SK-N-MC (cell line): ENCODE measurements around the gene FSTL4.

ENCODE experiments used
- DNase-seq: peaks from one replicate; pipeline ENCODE4 v3.0.0-alpha.2; 2011; ENCODE audit warnings: low read depth, low spot score
- H3K27ac ChIP-seq: fragments of 200-600 bp; sonication (generic); 2 replicates; pipeline ENCODE4 v1.5.1; 2016; ENCODE audit warnings: mixed run types
- H3K36me3 ChIP-seq: fragments of 200-600 bp; sonication (generic); 2 replicates; pipeline ENCODE4 v1.6.1; 2017; ENCODE audit warnings: antibody characterized with exemption, low read length, mixed read lengths; ENCODE audit not compliant: insufficient read depth
- H3K4me3 ChIP-seq: fragments of 200-600 bp; sonication (generic); 2 replicates; pipeline ENCODE4 v1.5.1; 2016
- H3K9ac ChIP-seq: fragments of 200-600 bp; sonication (generic); 2 replicates; pipeline ENCODE4 v1.8.0; 2017; ENCODE audit warnings: mixed run types, mixed read lengths; ENCODE audit not compliant: insufficient read length
- H3K9me3 ChIP-seq: fragments of 200-600 bp; sonication (generic); 2 replicates; pipeline ENCODE4 v1.6.1; 2017; ENCODE audit warnings: low read depth, mild to moderate bottlenecking, antibody characterized with exemption, low read length, moderate library complexity, mixed read lengths
- EZH2 ChIP-seq: fragments of 200-600 bp; sonication (generic); IDR thresholded peaks from one replicate; pipeline ENCODE4 v1.6.1; 2017; ENCODE audit warnings: antibody characterized with exemption
- FOXP2 ChIP-seq: optimal IDR thresholded peaks from 2 replicates; pipeline ENCODE3; 2011; ENCODE audit warnings: mild to moderate bottlenecking, moderate library complexity; ENCODE audit not compliant: insufficient read depth; ENCODE audit errors: extremely low read length, control extremely low read depth
- POLR2AphosphoS5 ChIP-seq: IDR thresholded peaks from 2 replicates; pipeline ENCODE4 v1.6.1; 2012; ENCODE audit warnings: mild to moderate bottlenecking, low read depth, low read length, borderline replicate concordance

The FSTL4 gene

DNA sequence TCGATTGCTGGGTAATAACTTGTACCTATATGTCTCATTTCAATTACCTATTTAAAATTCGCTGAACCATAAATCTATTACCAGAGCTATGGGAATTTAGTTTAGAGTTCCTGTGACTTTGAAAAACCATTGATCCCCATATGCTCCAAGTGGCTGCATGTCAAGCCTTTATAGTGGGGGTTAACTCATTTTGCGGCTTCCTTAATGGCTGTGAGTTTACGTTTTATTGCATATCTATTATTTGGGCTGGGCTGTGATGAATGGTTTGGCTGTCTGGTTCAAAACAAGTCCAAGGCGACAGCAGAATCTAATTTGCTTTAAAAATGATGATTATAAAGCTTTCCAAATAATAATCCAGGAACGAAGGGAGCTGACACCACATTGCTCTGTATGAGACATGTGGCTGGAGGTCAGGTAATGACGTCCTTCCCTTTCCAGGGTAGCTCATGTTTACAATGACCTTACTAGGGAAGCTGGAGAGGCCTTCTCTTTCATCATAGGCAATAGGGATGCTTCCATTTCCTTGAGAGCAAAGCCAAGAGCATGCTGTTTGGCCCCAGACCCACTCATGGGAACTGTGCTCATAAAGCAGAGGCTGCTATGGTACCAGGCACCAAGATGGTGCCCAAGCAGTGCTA, 302.2 kb downstream of the FSTL4 start:
- DNase-seq = no peak
- Histone ChIP-seq H3K27ac (no peak overlapping the region), H3K9ac (no peak overlapping the region), H3K4me3 (no peak overlapping the region), H3K9me3 (no peaks in the 10 kb centered on the region), H3K36me3 (no peaks in the 10 kb centered on the region)
- TF ChIP-seq EZH2 (no peak), POLR2AphosphoS5 (no peak), FOXP2 (no peak)

- DNase-seq = no peak
- H3K4me3 ChIP-seq = no peak overlapping the region
- H3K9me3 ChIP-seq = no peaks in the 10 kb centered on the region
- TF ChIP-seq EZH2 = no peak
- TF ChIP-seq FOXP2 = no peak
- TF ChIP-seq POLR2AphosphoS5 = no peak
- H3K9ac ChIP-seq = no peak overlapping the region
- H3K27ac ChIP-seq = no peak overlapping the region
- no peaks in the 10 kb centered on the region for H3K36me3 ChIP-seq
Observed at GRCh38 chr5:133309166-133309795, 303.1 kb downstream of the FSTL4 start.

- TF ChIP-seq FOXP2 = no peak
- no peak for TF ChIP-seq EZH2
- no peak for TF ChIP-seq POLR2AphosphoS5
- H3K4me3 ChIP-seq = no peak overlapping the region
- no peaks in the 10 kb centered on the region for H3K36me3 ChIP-seq
- DNase-seq = no peak
- no peak overlapping the region for H3K27ac ChIP-seq
- H3K9ac ChIP-seq = no peak overlapping the region
- H3K9me3 ChIP-seq = no peaks in the 10 kb centered on the region
Observed at GRCh38 chr5:133307275-133307674, 305.1 kb downstream of the FSTL4 start.

DNA sequence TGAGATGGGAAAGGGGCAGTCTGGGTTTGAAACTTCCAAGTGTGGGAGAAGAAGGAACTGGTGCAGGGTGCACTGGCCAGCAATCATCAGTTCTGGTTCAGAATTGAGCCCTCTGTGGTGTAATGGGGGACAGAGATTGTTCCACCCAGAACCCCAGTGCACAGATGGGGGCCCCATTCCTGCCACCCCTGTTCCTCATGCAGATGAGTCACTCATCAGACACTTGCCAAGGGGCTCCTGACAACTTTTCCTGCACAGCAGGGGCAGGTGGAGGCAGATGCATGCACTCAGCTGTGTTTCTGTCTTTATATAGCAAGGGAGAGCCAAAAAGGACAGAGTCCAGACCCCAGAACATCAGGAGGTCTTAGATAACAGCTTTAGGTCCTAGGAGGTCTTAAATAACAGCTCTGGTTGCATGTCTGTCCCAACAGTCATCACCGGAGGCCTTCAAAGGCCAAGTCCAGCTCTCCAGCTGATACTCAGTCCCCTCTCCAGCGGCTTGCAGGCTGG, 307.6 kb downstream of the FSTL4 start:
- no peak overlapping the region for H3K4me3 ChIP-seq
- no peaks in the 10 kb centered on the region for H3K36me3 ChIP-seq
- H3K27ac ChIP-seq = no peak overlapping the region
- TF ChIP-seq EZH2 = no peak
- TF ChIP-seq FOXP2 = no peak
- TF ChIP-seq POLR2AphosphoS5 = no peak
- no peak overlapping the region for H3K9ac ChIP-seq
- H3K9me3 ChIP-seq = no peaks in the 10 kb centered on the region
- DNase-seq = no peak

- H3K4me3 ChIP-seq = no peak overlapping the region
- TF ChIP-seq FOXP2 = no peak
- TF ChIP-seq EZH2 = no peak
- no peak for TF ChIP-seq POLR2AphosphoS5
- no peaks in the 10 kb centered on the region for H3K9me3 ChIP-seq
- no peak overlapping the region for H3K9ac ChIP-seq
- no peak for DNase-seq
- no peak overlapping the region for H3K27ac ChIP-seq
- H3K36me3 ChIP-seq = no peaks in the 10 kb centered on the region
Observed at GRCh38 chr5:133304178-133304577, 308.2 kb downstream of the FSTL4 start.

DNA sequence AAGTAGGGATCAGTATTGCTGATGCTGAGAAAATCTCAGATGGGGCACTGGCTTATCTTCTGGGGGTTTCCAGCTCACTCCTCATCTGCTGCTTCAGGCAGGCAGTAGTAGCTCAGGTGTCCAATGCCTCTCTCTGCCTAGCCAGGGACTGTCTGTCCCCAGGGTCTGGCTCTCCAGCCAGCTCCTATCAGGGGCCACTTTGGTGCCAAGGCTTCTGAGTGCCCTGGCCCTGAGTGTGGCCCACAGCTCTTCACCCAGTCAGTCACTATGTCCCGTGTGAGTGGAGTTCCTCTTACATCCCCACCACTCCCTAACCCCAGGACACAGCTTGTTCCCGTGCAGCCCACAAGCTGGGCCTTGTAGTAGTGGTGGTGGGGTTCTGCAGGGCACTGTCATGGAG, 309.0 kb downstream of the FSTL4 start:
- Histone ChIP-seq H3K27ac (no peak overlapping the region), H3K36me3 (no peaks in the 10 kb centered on the region), H3K9me3 (no peaks in the 10 kb centered on the region), H3K9ac (no peak overlapping the region), H3K4me3 (no peak overlapping the region)
- DNase-seq = no peak
- TF ChIP-seq FOXP2 (no peak), POLR2AphosphoS5 (no peak), EZH2 (no peak)

DNA sequence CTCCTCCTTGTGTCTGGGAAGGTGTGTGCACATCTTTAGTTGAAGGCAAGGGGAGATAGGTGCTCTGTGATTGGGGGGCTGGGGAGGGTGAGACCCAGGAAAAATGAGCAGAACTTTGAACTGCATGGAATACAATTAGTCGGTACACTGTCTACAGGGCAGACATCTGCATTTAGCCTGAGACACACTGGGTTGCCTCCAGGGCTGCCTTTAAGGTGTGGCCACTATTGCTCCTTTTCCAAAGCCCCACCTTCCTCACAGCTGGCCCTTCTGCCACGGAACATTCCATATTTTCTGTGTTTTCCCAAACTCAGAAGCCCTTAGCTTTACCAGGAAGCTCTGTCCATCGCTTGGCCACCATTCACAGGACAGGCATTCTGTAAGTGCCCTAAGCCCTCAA, 312.6 kb downstream of the FSTL4 start:
- Histone ChIP-seq H3K9me3 (no peaks in the 10 kb centered on the region), H3K36me3 (no peaks in the 10 kb centered on the region), H3K4me3 (no peak overlapping the region), H3K9ac (no peak overlapping the region), H3K27ac (no peak overlapping the region)
- DNase-seq = no peak
- TF ChIP-seq FOXP2 (no peak), POLR2AphosphoS5 (no peak), EZH2 (no peak)

DNA sequence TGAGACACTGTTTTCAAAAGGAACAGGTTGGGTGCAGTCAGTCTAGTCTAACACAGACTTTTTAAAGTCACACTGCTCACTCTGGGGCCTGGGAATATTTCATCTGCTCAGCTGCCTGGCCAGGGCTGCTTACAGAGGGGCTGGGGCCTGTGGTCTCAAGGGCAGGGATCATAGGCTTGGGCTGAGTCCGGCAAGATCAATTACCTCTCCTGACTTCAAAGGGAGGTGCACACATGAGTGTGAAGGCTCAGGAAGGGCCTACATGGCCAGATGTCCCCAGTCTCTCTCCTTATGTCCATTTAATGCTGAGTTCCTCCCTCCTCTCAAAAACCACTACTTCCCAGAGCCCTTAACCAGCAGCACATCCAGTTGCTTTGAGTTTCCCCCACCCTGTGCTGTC, 313.3 kb downstream of the FSTL4 start:
- H3K4me3 ChIP-seq = no peak overlapping the region
- no peak overlapping the region for H3K27ac ChIP-seq
- TF ChIP-seq POLR2AphosphoS5 (no peak), FOXP2 (no peak), EZH2 (no peak)
- no peaks in the 10 kb centered on the region for H3K36me3 ChIP-seq
- H3K9ac ChIP-seq = no peak overlapping the region
- H3K9me3 ChIP-seq = no peaks in the 10 kb centered on the region
- no peak for DNase-seq

GRCh38 chr5:133298447-133298846, 313.9 kb downstream of the FSTL4 start:
- no peak for DNase-seq
- Histone ChIP-seq H3K4me3 (no peak overlapping the region), H3K27ac (no peak overlapping the region), H3K9me3 (no peaks in the 10 kb centered on the region), H3K9ac (no peak overlapping the region), H3K36me3 (no peaks in the 10 kb centered on the region)
- no peak for TF ChIP-seq EZH2
- no peak for TF ChIP-seq FOXP2
- TF ChIP-seq POLR2AphosphoS5 = no peak
